SH-SY5Y (cell line): ENCODE measurements around the gene CLIC3.

ENCODE experiments used
- GATA2 ChIP-seq: IDR thresholded peaks from 2 replicates; pipeline ENCODE4 v1.6.1; 2011; ENCODE audit warnings: mild to moderate bottlenecking, low read depth, low read length
- GATA3 ChIP-seq: IDR thresholded peaks from 2 replicates; pipeline ENCODE4 v1.6.1; 2011; ENCODE audit warnings: low read depth, mild to moderate bottlenecking, low read length, moderate library complexity

The CLIC3 gene

DNA sequence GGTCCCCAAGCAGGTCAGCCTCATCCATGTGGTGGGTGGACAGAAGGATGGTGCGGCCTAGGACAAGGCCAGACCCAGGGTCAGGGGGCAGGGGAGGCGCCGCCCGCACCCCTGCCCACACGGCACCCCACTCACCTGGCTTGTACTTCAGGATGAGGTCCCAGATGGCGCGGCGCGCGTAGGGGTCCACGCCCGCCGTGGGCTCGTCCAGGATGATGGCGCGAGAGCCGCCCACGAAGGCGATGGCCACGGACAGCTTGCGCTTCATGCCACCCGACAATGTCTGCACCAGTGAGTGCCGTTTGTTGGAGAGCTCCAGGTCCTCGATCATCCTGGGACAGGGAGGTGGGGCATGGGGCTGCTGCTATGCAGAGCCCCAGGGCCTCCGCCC is 19.2 kb upstream of the CLIC3 start:
- TF ChIP-seq GATA3, result no peak

DNA sequence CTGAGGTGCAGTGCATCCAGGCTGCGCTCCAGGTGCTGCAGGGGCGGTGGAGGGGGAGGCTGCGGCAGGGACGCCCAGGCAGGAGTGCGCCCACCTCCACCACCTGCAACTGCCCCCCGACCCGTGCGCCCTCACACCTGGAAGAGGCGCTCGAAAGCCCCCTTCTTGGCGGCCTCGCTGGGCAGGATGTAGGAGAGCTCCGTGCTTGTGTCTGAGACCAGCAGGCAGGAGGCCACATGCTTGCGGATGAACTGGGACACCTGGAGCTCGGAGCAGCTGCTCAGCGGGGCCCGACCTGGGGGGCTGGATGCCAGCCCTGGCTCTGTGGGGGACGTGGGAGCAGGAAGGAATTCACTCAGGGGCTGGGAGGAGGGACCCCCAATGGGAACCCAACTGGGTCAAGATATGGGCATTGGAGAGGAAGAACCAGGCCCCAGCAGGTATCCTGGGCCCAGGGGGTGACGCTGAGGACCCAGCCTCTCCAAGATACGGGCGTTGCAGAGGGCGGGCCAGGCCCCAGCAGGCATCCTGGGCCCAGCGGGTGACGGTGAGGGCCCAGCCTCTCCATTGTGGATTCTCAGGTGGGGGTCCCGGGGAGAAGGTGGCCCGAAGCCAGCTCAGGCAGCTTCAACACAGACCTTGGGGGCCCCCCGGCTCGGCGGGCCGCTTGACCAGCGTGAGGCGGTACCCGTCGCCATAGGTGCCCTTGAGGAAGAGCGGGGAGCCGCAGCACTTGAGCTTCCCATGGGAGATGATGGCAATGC is 18.6 kb upstream of the CLIC3 start:
- TF ChIP-seq GATA2 (no peak), GATA3 (no peak)

DNA sequence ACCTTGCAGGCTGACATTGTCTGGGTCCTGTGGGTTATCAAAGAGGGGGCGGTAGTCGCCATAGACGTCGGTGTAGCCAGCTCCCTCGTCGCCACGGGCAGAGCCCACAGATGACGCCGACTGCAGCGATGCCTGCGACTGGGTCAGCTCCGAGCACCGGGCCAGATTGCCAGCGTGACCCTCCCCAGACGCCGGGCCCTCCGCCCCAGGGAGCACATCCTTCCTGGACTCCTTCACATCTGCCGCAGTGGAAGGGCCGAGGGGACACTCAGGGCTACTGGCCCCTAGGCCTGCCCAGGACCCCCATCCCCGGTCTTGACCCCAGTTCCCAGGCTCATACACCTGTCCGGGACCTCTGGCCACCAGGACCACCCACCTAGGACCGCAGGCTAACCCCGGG is 17.8 kb upstream of the CLIC3 start:
- TF ChIP-seq GATA2 (no peak), GATA3 (no peak)

- no peak for TF ChIP-seq GATA2
- TF ChIP-seq GATA3, result no peak
Observed at GRCh38 chr9:137013571-137013940, 17.2 kb upstream of the CLIC3 start.

- TF ChIP-seq GATA2 (no peak), GATA3 (no peak)
Observed at GRCh38 chr9:137012694-137013570, 16.6 kb upstream of the CLIC3 start.

GRCh38 chr9:137011907-137012675 is 15.7 kb upstream of the CLIC3 start:
- TF ChIP-seq GATA3, result no peak
- TF ChIP-seq GATA2, result no peak

GRCh38 chr9:137011156-137011555 is 14.8 kb upstream of the CLIC3 start:
- no peak for TF ChIP-seq GATA3

- no peak for TF ChIP-seq GATA2
- no peak for TF ChIP-seq GATA3
Observed at GRCh38 chr9:137009938-137010732, 13.8 kb upstream of the CLIC3 start.

GRCh38 chr9:137009217-137009616 is 12.8 kb upstream of the CLIC3 start:
- TF ChIP-seq GATA3, result no peak
- no peak for TF ChIP-seq GATA2

DNA sequence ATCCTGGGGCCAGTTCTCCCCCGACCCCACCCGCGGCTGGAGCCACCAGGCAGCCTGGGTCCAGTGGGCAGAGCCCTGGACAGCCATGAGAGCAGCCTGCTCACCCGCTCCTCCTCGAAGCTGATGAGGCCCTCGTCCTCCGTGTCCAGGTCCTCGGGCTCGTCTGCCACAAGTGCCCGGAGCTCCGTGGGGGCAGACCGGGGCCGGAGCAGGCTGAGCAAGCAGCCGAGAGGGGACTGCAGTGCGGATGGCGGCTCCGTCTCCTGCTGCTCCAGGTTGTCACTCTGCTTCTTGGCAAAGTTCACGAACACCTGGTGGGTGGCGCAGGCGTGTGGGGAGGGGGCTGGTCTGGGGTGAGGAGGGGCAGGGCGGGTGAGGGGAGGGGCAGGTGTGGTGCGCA is 11.9 kb upstream of the CLIC3 start:
- TF ChIP-seq GATA2, result no peak
- TF ChIP-seq GATA3, result no peak

- TF ChIP-seq GATA3 (no peak), GATA2 (no peak)
Observed at GRCh38 chr9:137007816-137008270, 11.5 kb upstream of the CLIC3 start.

DNA sequence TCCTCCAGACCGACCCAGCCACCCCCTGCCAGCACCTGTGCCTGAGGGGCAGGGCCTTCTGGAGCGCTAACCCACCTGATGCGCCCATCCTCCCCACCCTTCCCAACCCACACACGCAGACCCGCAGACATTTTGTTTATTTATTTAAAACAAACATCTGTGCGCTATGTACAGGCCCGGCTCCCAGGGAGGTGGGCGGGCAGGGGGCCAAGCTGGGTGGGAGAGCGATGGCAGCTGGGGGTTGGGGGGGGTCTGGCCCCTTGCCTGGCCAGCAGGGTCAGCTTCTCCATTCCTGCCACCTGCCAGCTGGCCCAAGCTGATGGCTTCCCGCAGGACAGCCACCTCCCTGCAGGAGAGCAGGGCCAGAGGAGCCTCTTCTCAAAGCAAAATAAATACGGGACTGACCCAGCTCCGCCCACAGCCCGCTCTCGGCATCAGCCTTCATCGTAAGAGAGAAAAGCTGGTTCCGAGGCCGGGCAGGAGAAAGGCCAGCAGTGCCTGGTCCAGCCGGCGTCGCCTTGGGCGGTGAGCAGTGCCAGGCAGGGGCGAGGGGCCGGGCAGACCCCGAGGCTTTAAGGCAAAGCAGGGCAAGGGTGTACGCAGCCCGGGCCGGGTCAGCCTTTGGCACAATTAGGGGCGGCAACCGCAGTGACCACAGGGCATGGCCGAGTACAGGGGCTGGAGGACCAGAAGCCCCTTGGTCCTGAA is 10.9 kb upstream of the CLIC3 start:
- TF ChIP-seq GATA3 (no peak), GATA2 (no peak)

- TF ChIP-seq GATA3, result no peak
Observed at GRCh38 chr9:137006116-137007003, 10.0 kb upstream of the CLIC3 start.

DNA sequence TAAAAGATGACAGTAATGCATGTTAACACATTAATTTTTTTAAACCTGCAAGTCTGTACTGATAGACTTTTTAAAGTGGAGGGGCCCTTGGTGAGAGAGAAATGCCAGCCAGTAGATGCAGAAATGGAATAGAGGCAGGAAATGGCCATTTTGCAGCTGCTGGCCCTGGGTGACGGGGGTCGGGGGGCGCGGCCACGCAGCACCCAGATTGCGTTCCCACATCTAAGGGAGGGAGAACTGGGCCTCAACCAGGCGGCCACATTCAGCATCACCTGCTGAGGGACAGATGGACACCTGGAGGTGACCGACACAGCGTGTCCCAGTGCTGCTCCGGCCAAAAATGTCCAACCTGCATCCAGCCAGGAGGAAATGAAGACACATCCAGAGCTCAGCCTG is 6.3 kb upstream of the CLIC3 start:
- no peak for TF ChIP-seq GATA2
- TF ChIP-seq GATA3, result no peak
